ENCODE data around the gene OAS2.

Gene OAS2

DNA sequence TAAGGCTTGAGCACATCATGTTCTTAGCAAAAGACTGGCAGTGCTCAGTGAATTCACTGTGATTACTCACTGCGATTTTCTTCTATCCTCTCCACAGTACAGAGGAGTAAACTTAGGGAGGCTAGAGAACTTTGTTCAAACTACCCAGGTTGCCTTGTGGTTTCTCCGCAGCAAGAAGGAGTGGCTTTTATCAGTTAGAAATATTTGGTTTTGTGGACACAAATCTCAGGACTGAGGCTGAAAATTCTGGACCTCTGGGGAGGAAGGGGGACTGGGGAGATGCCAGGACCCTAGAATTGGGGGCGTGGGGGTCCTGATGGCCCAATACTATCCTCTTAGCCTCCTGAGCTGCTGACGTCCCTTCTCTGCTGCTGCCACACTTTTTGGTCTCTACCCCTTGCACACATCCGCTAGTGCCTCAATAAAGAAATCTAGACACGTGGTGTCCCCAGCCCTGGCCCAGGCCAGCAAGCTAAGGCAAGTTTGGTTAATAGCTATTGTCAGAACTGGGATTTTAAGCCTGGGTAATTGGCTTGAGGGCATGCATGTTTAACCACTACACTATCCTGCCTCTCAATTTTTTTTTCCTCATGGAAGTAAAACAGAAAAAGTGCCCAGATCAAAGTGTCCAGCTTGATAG lies 842 bp downstream of the OAS2 start:
- no peaks in the 10 kb centered on the region for H3K36me3 ChIP-seq
- peaks cover 6% of the 10 kb centered on the region for H3K9me3 ChIP-seq (ENCODE audit: severe bottlenecking)
- TF ChIP-seq, protein P1, sequence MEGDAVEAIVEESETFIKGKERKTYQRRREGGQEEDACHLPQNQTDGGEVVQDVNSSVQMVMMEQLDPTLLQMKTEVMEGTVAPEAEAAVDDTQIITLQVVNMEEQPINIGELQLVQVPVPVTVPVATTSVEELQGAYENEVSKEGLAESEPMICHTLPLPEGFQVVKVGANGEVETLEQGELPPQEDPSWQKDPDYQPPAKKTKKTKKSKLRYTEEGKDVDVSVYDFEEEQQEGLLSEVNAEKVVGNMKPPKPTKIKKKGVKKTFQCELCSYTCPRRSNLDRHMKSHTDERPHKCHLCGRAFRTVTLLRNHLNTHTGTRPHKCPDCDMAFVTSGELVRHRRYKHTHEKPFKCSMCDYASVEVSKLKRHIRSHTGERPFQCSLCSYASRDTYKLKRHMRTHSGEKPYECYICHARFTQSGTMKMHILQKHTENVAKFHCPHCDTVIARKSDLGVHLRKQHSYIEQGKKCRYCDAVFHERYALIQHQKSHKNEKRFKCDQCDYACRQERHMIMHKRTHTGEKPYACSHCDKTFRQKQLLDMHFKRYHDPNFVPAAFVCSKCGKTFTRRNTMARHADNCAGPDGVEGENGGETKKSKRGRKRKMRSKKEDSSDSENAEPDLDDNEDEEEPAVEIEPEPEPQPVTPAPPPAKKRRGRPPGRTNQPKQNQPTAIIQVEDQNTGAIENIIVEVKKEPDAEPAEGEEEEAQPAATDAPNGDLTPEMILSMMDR (IDR thresholded peaks at IDR 0.05; ENCODE audit: low read depth, low read length), result no peak
- no peak for DNase-seq
- H3K27ac ChIP-seq, result no peak overlapping the region
- peaks cover 91% of the 10 kb centered on the region for H3K27me3 ChIP-seq (ENCODE audit: insufficient read depth, low read depth, severe bottlenecking)
- H3K4me3 ChIP-seq (ENCODE audit: low read depth, low read length), result no peak overlapping the region

DNA sequence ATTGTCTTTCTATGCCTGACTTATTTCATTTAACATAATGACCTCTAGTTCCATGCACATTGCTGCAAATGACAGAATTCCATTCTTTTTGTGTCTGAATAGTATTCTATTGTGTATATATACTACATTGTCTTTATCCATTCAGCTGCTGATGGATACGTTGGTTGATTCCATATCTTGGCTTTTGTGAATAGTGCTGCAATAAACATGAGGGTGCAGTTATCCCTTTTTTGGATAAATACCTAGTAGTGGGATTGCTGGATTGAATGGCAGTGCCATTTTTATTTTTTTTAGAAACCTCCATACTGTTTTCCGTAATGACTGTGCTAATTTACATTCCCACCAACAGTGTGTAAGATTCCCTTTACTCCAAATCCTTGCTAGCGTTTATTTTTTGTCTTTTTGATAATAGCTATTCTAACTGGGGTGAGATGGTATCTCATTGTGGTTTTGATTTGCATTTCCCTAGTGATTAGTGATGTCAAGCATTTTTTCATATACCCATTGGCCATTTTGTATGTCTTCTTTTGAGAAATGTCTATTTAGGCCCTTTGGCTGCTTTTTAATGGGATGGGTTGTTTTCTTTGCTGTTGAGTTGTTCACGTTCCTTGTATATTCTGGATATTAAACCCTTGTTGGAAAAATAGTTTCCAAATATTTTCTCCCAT lies 2.3 kb downstream of the OAS2 start:
- TF ChIP-seq, protein P1 (IDR thresholded peaks at IDR 0.05; ENCODE audit: low read depth, low read length), result no peak
- Histone ChIP-seq H3K27ac (no peak overlapping the region), H3K27me3 (ENCODE audit: insufficient read depth, low read depth, severe bottlenecking) (peaks cover 89% of the 10 kb centered on the region), H3K36me3 (no peaks in the 10 kb centered on the region), H3K4me3 (ENCODE audit: low read depth, low read length) (no peak overlapping the region), H3K9me3 (ENCODE audit: severe bottlenecking) (peaks cover 6% of the 10 kb centered on the region)
- DNase-seq, result no peak

DNA sequence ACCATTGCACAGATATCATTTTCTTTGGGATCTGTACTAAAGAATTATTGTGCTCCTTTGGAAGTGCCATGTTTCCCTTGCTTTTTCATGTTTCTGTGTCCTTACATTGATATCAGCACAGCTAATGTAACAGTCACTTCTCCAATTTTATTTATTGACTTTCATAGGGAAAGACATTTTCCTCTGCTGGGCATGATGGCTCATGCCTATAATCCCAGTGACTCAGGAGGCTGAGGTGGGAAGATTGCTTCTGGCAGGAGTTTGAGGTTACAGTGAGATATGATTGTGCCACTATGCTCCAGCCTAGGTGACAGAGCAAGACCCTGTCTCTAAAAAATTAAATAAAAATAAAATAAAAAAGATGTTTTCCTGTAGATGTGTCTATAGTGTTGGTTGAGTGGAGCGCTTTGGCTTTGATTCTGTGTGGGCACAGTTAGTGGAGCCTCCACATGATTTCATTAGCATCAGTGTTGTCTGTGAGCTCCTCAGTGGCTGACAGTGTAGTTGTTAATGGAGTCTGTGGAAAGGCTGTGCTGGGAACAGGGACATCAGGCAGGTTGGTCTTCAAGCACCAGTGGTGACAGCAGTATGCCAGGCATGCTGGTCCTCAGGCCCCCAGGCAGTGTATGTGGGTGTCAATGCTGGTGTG lies 7.4 kb downstream of the OAS2 start:
- H3K4me3 ChIP-seq (ENCODE audit: low read depth, low read length), result no peak overlapping the region
- TF ChIP-seq, protein P1 (IDR thresholded peaks at IDR 0.05; ENCODE audit: low read depth, low read length), result no peak

DNA sequence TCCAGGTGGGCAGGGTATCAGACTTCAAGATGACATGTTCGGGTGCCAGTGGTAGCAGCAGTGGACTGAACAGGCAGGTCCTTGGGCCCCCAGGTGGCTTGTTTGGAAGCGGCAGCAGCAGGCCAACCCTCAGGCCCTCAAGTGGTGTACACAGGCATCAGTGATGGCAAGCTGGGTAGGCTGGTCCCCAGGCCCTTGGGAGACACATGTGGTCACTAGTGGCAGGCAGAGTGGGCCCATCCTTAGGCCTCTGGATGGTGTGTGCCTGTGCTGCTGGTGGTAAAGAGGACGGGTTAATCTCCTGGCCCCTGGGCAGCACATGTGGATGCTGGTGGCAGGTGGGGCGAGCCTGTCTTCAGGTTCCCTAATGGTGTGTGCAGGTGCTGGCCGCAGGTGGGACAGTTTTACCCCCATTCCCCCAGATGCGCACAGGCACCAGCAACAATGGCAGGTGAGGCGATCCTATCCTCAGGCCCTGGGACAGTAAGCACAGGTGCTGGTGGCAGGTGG lies 8.0 kb downstream of the OAS2 start:
- DNase-seq, result no peak
- H3K27me3 ChIP-seq (ENCODE audit: insufficient read depth, low read depth, severe bottlenecking), result peaks cover 81% of the 10 kb centered on the region
- H3K36me3 ChIP-seq, result no peaks in the 10 kb centered on the region

More for the DNA sequence above, 7.4 kb downstream of the OAS2 start:
- H3K27me3 ChIP-seq (ENCODE audit: insufficient read depth, low read depth, severe bottlenecking), result peaks cover 84% of the 10 kb centered on the region
- no peak for DNase-seq
- H3K9me3 ChIP-seq (ENCODE audit: severe bottlenecking), result peaks cover 6% of the 10 kb centered on the region
- no peak overlapping the region for H3K27ac ChIP-seq
- no peaks in the 10 kb centered on the region for H3K36me3 ChIP-seq

DNA sequence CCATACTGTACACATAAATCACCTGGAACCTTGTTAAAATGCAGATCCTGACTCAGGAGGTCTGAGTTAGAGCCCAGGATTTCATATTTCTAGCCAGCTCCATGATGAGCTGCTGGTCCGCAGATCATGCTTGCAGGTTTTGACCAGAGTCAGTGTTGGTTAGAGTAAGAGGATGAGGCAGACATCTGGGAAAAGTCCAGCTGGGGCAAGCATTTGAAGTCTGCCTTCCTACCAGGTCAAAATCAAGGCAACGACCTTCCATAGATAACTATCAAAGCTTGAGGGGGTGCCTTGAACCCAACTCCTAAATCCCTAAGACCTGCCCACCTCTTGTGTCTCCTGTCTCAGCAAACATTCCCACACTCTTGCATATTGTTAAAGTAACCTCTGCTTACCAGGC lies 9.2 kb downstream of the OAS2 start:
- no peaks in the 10 kb centered on the region for H3K36me3 ChIP-seq
- H3K27ac ChIP-seq, result no peak overlapping the region
- no peak overlapping the region for H3K4me3 ChIP-seq (ENCODE audit: low read depth, low read length)
- no peak for DNase-seq
- no peaks in the 10 kb centered on the region for H3K9me3 ChIP-seq (ENCODE audit: severe bottlenecking)
- H3K27me3 ChIP-seq (ENCODE audit: insufficient read depth, low read depth, severe bottlenecking), result peaks cover 70% of the 10 kb centered on the region
- TF ChIP-seq, protein P1 (IDR thresholded peaks at IDR 0.05; ENCODE audit: low read depth, low read length), result no peak

More for the DNA sequence above, 8.0 kb downstream of the OAS2 start:
- Histone ChIP-seq H3K9me3 (ENCODE audit: severe bottlenecking) (peaks cover 6% of the 10 kb centered on the region), H3K27ac (no peak overlapping the region), H3K4me3 (ENCODE audit: low read depth, low read length) (no peak overlapping the region)
- TF ChIP-seq, protein P1 (IDR thresholded peaks at IDR 0.05; ENCODE audit: low read depth, low read length), result no peak
